ENCODE data around the gene PCLO.

PCLO gene

GRCh38 chr7:83162402-83163256 lies at the start of gene PCLO:
PCLO (minus strand) TSS chr7:83162884; CDS start chr7:83162592, 292 bp downstream.
- peak; percentile 99 for DNase-seq

- no peak for DNase-seq
These were observed 49.0 kb upstream of the PCLO start for GRCh38 chr7:83211685-83212084.

GRCh38 chr7:83210479-83210878 lies 47.8 kb upstream of the PCLO start:
- DNase-seq, result no peak

DNA sequence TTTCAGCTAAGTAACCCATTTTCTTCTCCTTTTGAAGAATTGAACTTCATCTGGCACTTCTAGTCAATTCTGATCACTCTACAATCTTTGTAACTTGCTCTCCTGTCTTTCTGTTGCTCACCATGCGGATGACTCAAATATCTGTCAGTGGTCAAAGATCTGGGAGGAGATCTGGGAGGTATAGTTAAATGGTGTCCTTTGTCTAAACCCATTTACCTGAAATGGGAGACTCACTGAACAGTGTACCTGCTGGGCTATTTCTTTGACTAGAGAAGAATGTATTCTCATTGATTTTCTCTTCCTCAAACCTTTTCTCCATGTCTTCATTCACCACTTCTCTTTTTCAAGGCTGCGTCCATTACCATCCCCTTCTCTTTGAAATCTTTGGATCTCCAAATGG lies 42.0 kb upstream of the PCLO start:
- DNase-seq, result no peak

- no peak for DNase-seq
These were observed 38.7 kb upstream of the PCLO start for GRCh38 chr7:83201355-83201754.

DNA sequence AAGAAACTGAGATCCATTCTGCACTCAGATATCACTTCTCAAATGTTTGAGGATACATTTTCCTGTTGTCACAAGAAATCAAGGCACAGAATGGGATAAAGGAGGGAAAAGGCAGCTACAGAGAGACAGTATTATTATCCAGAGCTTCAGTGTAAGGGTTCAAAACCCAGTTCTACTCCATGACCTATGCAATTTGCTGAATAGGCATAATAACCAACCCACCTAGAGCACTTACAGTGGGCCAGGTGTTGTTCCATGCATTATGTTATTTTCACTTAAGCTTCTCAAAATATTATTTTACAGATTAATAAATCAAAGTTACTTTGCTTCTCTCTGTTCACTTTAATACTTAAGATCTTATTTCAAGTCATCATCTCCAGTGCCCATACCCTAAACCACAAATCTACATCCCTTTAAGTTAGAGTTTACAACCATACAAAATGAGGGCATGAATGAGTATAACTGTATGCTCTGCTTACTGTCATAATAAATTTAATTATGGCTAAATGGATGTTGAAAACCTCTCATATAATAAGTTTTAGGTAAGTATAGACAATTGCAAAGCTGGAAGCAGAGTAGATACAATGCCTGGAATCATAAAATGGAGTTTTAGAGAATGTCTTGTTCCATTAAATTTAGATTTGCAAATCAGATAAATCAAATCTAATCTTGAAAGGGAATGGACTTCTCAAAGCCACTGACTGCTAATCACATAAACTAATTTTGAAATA lies 28.1 kb upstream of the PCLO start:
- no peak for DNase-seq

- no peak for DNase-seq
These were observed 16.1 kb upstream of the PCLO start for GRCh38 chr7:83178796-83179195.

- no peak for DNase-seq
These were observed 15.4 kb upstream of the PCLO start for GRCh38 chr7:83178066-83178465.

- DNase-seq, result no peak
These were observed 11.0 kb upstream of the PCLO start for GRCh38 chr7:83173664-83174063.

DNA sequence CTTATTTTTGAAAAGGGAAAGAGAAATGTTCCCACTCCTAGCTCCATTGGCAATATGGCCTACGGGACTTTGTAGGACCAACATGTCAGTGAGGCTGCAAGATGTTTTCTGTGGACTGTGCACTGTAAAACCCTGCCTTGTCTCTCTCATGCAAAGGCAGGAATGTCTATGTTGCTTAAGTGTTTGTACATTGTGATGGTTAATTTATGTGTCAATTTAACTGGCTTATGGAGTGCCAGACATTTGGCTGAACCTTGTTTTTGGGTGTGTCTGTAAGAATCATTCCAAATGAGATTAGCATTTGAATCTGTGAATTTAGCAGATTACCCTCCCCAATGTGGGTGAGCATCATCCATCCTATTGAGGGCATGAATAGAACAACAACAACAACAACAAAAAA lies 4.1 kb upstream of the PCLO start:
- DNase-seq, result no peak

GRCh38 chr7:83161899-83162401 lies 734 bp downstream of the PCLO start:
- DNase-seq, result peak; percentile 64

DNA sequence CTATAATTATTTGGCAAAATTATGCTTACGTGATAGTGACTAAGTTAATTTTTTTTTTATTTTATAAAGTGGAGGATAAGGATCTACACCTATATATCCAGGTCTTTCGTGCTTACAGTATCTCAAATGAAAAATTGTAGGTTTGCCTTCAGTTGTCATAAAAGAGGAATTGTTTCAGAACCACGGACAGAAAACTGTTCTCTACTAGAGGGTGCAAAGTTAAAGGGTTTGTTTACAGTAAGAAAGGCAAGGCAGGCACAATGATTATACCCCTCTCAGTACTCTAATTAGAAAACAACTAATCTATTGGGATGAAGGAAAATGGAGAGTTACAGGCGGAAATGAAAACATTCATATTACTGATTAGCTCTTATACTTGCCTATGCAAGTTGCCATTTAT lies 1.5 kb downstream of the PCLO start:
- DNase-seq, result peak; percentile 29

DNA sequence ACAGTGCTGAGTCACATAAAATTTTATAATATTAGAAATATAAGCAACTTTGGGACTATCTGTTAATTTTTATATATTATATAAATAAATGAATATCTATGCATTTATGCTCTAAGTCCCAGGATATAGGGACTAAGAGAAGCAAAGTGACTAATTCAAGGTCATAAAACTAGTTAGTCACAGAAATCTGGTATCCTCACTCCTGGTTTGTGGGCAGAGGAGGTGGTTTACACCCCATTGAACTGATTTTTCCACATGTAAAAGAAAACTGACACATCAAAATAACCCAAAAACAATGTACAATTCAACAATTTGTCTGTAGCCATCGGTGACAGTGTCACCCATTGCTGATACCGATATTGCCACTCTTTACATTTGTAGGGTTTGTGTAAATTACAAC lies 3.0 kb downstream of the PCLO start:
- DNase-seq, result no peak

DNA sequence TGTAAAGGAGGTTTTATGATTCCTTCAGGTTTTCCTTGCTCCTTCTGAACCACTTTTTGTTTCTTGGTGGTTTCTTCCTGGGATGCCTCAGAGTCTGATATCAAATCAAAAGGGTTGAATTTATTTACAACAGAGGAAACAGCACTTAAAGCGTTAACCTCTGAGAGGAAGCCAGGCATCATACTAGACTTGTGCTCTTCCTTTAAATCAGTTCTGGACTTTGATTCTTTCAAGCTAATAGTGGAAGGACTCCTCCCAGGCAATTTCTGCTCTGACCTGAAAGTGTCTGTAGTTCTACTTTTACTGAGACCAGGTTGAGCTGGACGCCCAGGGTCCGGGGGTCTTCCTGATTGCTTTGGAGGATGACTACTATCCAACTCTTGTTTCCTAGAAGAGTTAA lies 6.7 kb downstream of the PCLO start:
- DNase-seq, result no peak

DNA sequence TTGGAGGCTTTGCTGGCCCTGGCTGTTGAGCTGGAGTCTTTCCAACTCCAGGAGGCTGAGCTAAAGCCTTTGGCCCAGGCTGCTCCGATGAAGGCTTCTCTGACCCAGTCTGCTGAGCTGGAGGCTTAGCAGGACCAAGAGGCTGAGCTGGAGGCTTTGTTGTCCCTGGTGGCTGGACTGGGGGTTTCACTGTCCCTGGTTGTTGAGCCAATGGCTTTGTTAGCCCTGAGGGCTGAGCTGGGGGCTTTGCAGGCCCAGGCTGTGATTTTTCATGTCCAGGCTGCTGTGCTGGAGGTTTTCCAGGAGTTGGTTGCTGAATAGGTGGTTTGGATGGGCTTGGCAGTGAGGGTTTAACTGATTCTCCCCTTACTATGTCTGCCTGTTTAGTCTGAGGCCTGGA lies 7.3 kb downstream of the PCLO start:
- no peak for DNase-seq

DNA sequence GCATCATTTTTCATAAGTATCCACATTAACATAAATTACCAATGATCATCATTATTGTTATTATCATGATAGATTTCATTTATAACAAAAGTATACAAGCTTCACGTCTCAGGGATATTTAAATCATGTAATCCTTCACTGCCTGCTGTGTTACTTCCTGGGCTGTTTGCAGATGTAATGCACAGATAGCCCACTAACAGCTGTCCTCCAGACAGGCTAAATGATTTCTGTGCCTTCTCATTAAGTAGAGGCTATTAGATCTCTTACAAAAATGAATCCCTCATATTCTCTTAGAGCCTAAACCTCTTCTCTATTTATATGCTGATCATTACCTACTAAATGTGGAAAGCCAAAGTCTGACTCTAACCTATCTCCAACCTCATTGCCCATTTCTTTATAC lies 9.3 kb downstream of the PCLO start:
- no peak for DNase-seq

GRCh38 chr7:83150310-83150709 lies 12.4 kb downstream of the PCLO start:
- DNase-seq, result no peak

DNA sequence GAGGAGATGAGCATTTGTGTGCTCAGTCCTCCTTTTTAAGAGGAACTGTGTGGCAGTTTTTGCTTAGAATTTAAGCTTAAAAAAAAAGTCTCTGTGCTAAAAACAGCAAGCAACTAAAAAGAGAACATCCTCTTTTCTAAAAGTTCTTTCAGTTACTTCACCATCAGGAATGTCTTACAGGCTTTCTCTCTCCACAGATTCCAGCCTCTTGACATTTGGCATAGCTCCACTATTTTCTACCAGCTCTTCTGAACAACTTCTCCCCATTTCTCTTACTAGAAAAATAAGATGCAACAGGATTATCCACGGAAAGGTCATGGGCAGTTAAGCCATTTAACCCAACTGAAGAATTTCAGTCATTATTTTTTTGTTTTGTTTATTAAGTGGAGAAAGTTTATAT lies 13.2 kb downstream of the PCLO start:
- DNase-seq, result no peak

DNA sequence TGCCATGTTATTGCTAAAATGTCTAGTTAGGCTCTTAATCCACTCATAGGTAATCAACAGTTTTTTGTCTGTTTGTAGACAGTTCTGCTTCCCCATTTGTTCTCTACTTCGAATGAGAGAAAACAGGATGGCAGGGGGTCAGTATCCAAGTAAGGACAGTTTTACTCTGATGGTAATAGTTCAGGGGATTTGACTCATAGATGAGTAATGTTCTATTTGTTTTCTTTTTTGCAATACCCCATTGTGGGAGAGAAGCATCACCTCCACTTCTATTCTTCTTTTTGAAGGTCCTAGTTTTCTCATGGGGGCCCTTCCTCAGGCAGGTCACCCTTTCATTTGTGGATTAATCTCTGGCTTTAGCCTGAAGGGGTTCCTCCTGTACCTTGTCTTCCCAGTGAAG lies 13.9 kb downstream of the PCLO start:
- DNase-seq, result peak; percentile 17

DNA sequence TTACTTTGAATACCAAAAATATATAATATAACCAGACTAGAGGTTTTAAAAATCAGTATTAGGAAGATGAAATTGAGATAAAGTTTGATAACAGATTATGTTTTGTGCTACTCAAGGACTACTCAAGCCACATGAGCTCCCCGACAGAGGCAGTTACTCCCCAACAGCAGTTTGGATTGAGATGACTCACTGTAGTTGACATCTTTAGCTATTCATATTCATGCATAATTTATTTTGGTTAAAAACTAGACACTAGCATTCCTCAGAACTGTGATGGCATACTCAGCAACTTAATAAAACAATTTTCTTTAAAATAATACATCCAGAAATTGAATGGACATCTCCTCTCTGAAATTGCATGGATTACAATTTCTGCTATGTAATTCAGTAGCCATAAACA lies 19.6 kb downstream of the PCLO start:
- no peak for DNase-seq

GRCh38 chr7:83142365-83142764 lies 20.3 kb downstream of the PCLO start:
- DNase-seq, result no peak

DNA sequence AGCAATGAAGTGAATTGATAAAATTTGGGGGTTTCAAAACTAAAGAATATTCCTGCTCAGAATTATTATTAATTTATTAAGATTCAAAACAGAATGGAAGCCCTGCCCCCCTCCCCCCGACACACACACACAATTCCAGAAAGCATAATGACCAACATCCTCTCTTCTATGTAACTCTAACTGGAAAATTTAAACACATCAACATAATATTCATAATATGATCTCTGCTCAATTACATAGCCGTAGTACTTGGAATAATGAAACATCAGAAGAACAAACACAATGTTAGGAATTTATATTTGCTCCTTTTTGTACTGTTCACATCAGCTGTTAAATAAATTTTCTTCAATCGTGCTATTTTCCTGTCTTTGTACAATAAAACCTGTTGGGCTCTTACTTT lies 20.8 kb downstream of the PCLO start:
- DNase-seq, result no peak

DNA sequence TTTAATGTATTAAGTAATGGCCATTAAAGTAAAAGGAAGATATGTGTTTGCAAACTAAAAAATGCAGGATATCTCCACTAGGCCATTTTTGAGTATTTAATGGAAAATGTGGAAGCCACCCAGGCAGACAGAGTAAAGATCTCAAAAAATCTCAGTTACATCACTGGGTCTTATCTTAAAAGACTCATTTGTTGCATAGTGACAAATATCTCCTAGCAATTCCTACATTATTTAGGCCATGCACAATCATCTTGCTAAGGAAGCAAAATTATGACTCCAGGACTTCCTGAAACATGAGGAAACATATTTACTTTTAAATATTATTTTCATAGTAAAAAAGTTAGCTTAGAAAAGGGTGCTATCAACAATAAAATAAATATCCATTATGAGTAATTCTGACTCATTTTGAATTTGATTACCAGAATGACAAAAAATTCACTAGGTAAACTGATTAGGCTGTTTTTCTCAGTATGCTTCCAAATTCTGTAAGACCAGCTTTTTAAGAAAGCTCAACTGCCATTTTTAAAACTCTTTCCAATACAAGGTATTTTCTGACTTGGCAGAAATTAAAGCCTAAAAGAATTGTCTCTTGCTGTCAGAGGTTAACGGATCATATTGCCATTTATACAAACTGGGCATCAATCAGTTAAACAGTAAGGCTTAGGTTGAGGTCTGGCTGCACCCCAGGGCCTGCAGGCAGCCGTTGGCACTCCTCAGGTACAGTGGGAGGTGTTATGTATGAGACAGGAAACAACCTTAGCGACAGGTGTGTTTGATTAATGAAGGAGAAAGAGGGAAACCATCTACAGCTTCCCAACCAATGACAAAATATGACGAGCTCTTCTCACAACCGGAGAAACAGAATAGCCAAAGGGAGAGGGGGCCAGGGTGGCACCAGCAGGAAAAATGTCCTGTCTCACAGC lies 31.8 kb downstream of the PCLO start:
- DNase-seq, result peak; percentile 96
